Esophagus squamous epithelium (tissue), 4 donors: Measurements from ENCODE around the gene BCL2.

Experiments used
- CTCF ChIP-seq, 6 experiments: fragments of 450-650 bp in 4 of 6; fragments of 200-600 bp in 2 of 6; sonication (generic) in 2 of 6; IDR thresholded peaks; one replicate each; pipeline ENCODE4 v1.5.1; 2016 to 2019; ENCODE audit warnings: antibody characterized with exemption in 6 of 6, mild to moderate bottlenecking in 4 of 6, moderate library complexity in 4 of 6
- POLR2A ChIP-seq, 4 donors: fragments of 450-650 bp; IDR thresholded peaks; one replicate each; pipeline ENCODE4 v1.6.1; 2017; ENCODE audit warnings: antibody characterized with exemption in 4 of 4, mild to moderate bottlenecking in 4 of 4, moderate library complexity in 3 of 4

GRCh38 chr18:63090334-63090733 is 229.2 kb downstream of the BCL2 start:
- TF ChIP-seq CTCF (IDR thresholded peaks at IDR 0.05): no peak
- no peak for TF ChIP-seq POLR2A (IDR thresholded peaks at IDR 0.05)
